Fibroblast of the aortic adventitia (primary cell): Measurements from ENCODE around the gene GAB2. TPM values are rescaled to one million over a fixed set of nuclear protein-coding genes. Genes with fewer than 3 reads are reported as not detected.
A peak's percentile ranks its signal among the peaks of the same experiment; 100 is the strongest.

Experiments used
- DNase-seq: peaks from one replicate; pipeline ENCODE4 v3.0.0-alpha.2; 2010; ENCODE audit warnings: low read depth
- H3K4me3 ChIP-seq: 2 replicates; pipeline ENCODE4 v1.5.1; 2011; ENCODE audit warnings: low read depth, mild to moderate bottlenecking, control low read depth, low read length, moderate library complexity
- CTCF ChIP-seq: IDR thresholded peaks from 2 replicates; pipeline ENCODE4 v1.5.1; 2011; ENCODE audit warnings: mild to moderate bottlenecking, low read length, control low read depth, inconsistent platforms; ENCODE audit not compliant: insufficient read depth
- total RNA-seq: library from RNA; depleted of rRNA; stranded (reverse); fragments of >200 nt; gene quantifications from 2 replicates; pipeline ENCODE4 v1.2.3, GENCODE V29; 2012; ENCODE audit warnings: low replicate concordance

Gene GAB2
- total RNA-seq, 1 donor: 16.4 TPM

GRCh38 chr11:78381865-78382264 is 35.8 kb downstream of the GAB2 start:
- TF ChIP-seq CTCF: no peak
- DNase-seq: peak; percentile 23
- H3K4me3 ChIP-seq: no peak overlapping the region

DNA sequence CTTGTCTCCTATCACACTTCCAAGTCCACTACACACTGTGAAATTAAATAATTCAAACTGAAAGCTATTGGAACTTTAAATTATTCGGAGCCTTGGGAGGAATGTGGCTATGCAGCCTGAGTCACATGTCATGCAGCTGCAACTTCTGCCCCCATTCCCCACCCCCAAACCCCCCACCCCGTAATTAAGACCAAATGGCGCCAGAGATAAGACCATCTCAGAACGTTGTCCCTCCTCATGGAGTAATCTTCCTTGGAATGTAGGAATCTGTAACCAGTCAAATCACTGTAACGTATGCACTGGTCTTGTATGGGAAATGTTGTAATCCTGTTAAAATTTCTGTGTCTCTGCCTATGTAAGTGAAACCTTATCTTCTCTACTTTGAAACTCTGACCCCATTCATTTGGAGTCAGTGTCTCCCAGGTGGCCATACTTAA is 37.0 kb downstream of the GAB2 start:
- no peak overlapping the region for H3K4me3 ChIP-seq
- peak; percentile 89 for DNase-seq
- TF ChIP-seq CTCF: no peak

DNA sequence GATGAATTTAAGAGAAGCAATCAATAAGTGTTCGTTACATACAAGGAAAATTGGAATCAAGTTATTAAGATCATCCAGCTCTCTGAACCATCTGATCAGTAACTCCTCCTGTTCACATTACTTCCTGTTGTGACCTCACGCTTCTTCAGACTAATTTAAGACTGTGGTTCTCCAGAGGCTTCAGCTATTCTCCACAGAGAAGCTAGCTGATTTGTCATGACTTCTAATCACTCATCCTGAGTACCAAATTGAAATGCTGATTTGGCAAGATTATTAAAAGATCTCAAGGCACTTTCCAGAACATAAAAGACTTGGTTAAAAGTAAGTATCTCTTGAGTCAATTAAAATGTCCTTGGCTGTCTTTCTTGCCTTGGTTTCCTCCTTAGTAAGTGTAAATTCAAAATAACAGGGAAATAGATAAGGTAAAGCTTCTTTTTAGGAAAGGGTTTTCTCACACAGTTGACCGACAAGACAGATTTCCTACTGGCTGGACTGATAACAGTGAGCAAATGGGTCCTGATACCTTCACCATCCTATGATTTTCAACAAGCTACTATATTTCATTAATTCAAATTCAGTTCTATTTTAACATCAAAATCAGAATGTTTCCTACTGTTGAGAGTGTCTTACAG is 38.5 kb downstream of the GAB2 start:
- H3K4me3 ChIP-seq: no peak overlapping the region
- no peak for DNase-seq
- no peak for TF ChIP-seq CTCF

GRCh38 chr11:78377625-78378418 is 39.8 kb downstream of the GAB2 start:
- DNase-seq: no peak
- no peak overlapping the region for H3K4me3 ChIP-seq
- no peak for TF ChIP-seq CTCF

DNA sequence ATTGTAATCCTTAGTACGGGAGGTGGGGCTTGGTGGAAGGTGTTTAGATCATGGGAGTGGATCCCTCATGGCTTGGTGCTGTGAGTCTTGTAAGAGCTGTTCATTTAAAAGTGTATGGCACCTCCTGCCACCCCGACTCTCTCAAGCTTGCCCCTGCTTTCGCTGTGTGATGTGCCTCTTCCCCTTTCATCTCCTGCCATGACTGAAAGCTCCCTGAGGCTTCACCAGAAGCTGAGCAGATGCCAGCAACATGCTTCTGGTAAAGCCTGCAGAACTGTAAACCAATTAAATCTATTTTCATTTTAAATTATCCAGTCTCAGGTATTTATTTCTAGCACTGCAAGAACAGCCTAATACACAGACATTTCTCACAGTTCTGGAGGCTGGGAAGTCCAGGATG is 40.8 kb downstream of the GAB2 start:
- TF ChIP-seq CTCF: no peak
- no peak overlapping the region for H3K4me3 ChIP-seq
- DNase-seq: no peak

DNA sequence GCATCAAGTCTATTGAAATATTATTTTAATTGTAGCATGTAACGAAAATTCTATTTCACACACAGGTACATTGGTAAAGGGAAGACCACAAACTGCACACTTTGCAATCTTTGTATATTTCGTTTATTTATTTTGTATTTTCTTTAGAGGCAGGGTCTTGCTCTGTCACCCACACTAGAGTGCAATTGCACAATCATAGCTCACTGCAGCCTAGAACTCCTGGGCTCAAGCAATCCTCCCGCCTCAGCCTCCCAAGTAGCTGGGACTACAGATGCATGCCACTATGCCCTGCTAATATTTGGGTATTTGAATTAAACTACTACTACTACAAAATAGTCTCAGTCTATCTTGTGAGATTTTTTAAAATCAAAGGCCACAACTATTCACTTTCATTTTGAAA is 42.7 kb downstream of the GAB2 start:
- no peak for DNase-seq
- H3K4me3 ChIP-seq: no peak overlapping the region
- TF ChIP-seq CTCF: no peak

DNA sequence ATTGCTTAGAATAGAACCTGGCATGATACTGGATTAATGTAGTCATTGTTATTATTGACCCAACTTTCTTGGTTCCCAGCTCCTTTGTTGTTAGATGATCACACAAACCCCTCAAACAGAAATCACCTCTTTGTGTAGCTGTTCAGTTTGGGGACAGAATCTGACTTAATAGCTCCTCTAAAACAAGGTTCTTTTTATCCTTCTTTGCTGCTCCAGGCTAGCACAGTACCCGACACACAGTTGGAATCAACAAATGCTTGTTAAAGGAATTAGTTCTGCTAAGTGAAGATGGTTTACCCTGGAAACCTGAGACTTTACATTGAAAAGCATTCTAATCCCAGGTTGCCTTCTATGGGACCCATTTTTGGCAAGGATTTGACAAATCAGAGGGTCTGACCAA is 43.9 kb downstream of the GAB2 start:
- DNase-seq: no peak
- TF ChIP-seq CTCF: no peak
- H3K4me3 ChIP-seq: no peak overlapping the region
